Stimulated activated CD8-positive, alpha-beta memory T cell treated with anti-CD3 and anti-CD28 coated beads, Interleukin-2, amount 100 ng/mL, for 48 hours (primary cell): Measurements from ENCODE around the gene PIAS3.
A peak's percentile ranks its signal among the peaks of the same experiment; 100 is the strongest.
"Not testable (repeated sequence)": the region's sequence is repeated elsewhere in the genome, so short reads cannot be mapped to it uniquely, and the experiment has no call there.

Source experiments
- DNase-seq, 2 donors: peaks; one replicate each; pipeline ENCODE4 v3.0.0-alpha.2; 2020; ENCODE audit warnings: low read depth in 2 of 2

The PIAS3 gene

GRCh38 chr1:145823565-145824498 lies 35.0 kb downstream of the PIAS3 start, which contains the start of the genes POLR3C and RNF115:
POLR3C (plus strand) TSS chr1:145824200; CDS start chr1:145825777, 1,577 bp downstream.
RNF115 (minus strand) TSS chr1:145824095; CDS start chr1:145823873, 222 bp downstream.
- DNase-seq: peak; percentile 78 to 79

DNA sequence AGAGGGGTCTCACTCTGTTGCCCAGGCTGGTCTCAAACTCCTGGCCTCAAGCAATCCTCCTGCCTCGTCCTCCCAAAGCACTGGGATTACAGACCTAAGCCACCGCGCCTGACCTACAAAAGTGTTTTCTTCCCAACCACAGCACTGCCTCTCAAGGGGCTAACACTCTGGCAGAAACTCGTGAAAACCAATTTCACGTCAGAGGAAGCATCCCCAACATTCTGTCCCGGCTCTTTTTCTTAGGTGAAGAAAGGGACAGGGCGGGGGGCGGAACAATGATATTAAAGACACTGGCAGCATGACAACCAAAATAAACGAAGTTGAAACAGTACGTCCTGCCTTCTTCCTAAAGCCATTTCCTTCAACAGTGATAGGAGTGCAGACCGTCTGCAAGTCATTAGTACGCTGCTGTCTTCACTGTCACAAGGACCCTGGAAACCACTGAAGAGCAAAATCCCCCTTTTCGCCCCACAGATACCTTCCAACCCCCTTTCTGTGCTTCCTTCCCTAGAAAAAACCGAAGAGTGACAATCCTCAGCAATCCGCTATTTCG lies 36.0 kb downstream of the PIAS3 start:
- not testable (repeated sequence) for DNase-seq

DNA sequence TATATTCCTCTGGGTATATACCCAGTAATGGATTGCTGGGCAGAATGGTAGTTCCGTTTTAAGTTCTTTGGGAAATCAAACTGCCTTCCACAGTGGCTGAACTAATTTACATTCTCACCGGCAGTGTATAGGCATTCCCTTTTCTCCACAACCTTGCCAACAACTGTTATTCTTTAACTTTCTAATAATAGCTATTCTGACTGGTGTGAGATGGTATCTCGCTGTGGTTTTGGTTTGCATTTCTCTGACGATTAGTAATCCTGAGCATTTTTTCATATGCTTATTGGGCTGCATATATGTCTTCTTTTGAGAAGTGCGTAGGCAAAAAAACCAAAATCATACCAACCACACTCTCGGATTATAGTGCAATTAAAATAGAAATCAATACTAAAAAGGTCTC lies 40.8 kb downstream of the PIAS3 start:
- not testable (repeated sequence) for DNase-seq

DNA sequence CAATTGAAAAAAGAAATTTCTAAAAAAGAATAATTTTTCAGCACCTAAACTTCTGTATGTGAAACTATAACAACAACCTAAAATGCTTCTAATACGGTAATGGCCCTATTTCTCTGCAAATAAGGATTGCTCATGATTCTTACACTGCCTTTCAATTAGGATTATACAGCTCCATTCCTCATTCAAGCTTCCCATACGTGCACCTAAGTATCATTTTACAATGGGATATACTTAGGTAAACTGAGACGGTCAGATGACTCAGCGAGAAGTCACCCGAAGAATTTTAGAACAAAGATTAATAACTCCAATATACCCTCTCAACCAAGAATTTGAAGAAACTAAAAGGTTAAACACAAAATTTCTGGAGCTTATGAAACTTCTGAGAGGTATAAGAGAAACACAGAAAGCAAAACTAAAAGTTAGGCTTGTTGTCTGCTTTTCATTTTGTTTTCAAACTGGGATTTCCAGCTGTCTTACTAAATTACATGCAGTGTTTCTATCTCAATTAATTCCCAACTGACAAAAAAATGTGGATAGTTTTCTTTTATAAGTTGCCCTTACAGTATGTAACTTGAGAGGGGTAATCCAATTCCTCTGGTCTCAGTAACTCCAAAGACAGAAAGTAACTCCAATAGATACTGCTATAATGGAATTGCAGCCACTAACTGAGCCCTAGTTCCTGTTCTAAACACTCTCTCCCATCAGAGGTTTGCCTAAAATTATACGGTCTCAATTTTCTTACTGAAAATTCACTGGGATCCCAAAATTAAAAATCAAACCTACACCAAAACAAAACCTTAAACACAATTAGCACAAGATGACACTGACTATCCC lies 45.7 kb downstream of the PIAS3 start:
- DNase-seq: not testable (repeated sequence)

DNA sequence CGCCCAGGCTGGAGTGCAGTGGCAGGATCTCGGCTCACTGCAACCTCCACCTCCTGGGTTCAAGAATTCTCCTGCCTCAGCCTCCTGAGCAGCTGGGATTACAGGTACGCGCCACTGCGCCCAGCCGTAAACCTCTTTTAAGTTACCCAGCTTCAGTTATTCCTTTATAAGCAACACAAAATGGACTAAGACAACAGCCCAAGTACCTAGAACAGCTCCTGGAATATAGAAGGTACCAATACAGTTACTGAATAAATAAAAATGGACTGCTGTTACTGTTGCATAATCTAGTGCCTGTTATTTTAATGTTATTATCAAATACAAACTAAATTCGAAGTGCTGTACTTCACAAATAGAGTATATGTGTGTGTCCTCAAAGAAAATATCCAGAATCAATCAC lies 52.0 kb downstream of the PIAS3 start:
- DNase-seq: no peak

DNA sequence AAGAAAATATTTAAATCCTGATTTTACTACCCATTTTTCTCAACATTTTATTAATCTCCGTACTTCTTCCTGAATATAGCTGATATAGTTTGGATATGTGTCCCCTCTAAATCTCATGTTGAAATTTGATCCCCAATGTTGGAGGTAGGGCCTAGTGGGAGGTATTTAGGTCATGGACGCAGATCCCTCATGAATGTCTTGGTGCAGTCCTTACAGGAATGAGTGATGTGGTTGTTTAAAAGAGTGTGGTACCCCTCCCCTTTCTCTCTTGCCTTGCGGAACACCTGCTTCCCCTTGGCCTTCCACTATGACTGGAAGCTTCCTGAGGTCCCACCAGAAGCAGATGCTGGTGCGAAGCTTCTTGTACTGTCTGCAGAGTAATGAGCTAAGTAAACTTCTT lies 52.5 kb downstream of the PIAS3 start:
- no peak for DNase-seq

DNA sequence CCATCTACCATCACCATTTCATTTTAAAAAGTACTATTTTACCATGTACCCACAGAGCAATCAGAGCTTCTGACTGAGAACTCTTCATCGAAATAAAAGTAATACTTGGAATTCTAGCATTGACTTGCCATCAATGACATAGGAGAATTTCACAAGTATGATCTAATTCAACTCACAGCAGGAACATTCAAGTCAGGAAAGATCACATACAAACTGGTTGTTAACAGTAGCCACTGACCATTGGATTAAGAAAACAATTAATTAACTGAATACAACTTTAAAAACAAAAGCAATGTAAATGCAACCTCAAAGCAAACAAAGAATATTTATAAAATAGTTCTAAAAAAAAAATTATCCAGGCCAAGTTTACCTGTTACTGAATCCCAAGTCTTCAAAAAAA lies 53.8 kb downstream of the PIAS3 start:
- DNase-seq: no peak

DNA sequence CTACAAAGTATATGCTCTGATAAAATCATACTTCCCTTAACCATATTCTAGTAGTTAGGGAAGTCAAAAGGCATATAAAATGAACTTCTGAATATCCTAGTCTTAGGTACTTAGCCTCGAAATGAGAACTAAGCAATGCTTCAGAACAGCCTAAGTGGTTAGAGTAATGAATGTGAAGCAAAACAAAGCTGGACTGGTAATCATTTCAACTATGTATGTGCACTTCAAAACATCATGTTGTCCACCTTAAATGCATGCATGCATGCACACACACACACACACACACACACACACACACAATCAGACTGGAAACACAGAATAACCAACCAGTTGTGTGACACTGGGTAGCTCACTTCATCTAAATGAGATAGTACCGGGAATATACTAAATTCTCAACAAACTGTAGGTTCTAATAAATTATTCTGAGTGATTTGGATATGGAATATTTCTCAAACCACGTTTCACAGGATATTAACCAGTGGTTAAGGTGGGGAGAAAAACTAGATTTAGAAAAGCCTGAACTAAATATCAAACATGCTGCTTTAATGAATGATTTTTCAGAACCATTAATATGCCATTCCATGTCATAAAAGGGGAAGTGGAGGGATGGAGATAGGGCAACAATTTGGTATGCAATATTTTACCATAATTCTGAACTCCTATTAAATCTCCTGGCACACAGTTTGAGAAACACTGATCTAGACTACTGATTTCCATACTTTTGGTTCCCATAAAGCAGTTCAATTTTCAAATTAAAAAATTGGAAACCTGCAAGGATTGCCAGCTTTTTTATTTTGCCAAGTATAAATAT lies 54.4 kb downstream of the PIAS3 start:
- no peak for DNase-seq

DNA sequence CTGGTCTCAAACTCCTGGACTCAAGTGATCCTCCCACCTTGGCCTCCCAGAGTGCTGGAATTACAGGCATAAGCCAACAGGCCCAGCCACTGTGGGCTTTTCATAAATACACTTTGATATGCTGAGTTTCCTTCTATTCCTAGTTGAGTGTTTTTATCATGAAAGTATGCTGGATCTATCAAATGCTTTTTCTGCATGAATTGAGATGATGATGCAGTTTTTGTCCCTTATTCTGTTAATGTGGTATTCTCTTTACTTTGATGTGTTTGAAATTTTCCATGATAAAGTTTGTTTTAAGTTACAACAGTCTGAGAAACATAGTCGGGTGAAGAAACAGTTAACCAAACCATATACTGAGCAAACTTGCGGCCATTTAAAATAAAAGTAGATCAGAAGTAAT lies 59.1 kb downstream of the PIAS3 start:
- DNase-seq: no peak
